Type B pancreatic cell (in vitro differentiated cells): ENCODE data around the gene SRP19. TPM values are rescaled to one million over a fixed set of nuclear protein-coding genes. Genes with fewer than 3 reads are reported as not detected.

Source experiments
- DNase-seq: peaks from one replicate; pipeline ENCODE4 v3.0.0; 2021; ENCODE audit warnings: mixed read lengths; ENCODE audit not compliant: unreplicated experiment; ENCODE audit errors: extremely low spot score
- H3K27ac Mint-ChIP-seq: 2 replicates; pipeline ENCODE4 v1.8.0; 2021; ENCODE audit warnings: mild to moderate bottlenecking, mixed read lengths
- H3K27me3 Mint-ChIP-seq: 2 replicates; pipeline ENCODE4 v1.8.0; 2021; ENCODE audit warnings: mixed read lengths
- H3K36me3 Mint-ChIP-seq: 2 replicates; pipeline ENCODE4 v1.8.0; 2021; ENCODE audit warnings: mixed read lengths
- H3K4me1 Mint-ChIP-seq: one replicate; pipeline ENCODE4 v1.8.0; 2021; ENCODE audit warnings: mixed read lengths; ENCODE audit not compliant: unreplicated experiment
- H3K4me3 Mint-ChIP-seq: 2 replicates; pipeline ENCODE4 v1.8.0; 2021; ENCODE audit warnings: mild to moderate bottlenecking, mixed read lengths
- H3K9me3 Mint-ChIP-seq: 2 replicates; pipeline ENCODE4 v1.8.0; 2021; ENCODE audit warnings: mixed read lengths
- CTCF ChIP-seq: fragments of 200-600 bp; sonication (generic); conservative IDR thresholded peaks from 2 replicates; pipeline ENCODE4 v1.5.0; 2021; ENCODE audit warnings: antibody characterized with exemption, mild to moderate bottlenecking
- total RNA-seq: library from RNA; stranded (reverse); gene quantifications from 2 replicates; pipeline ENCODE4 v1.2.1, GENCODE V29; 2021; ENCODE audit warnings: low replicate concordance

SRP19 gene
- total RNA-seq, 1 donor from 2014 or later = 45.4 TPM

- Mint-ChIP-seq H3K27me3 (no peaks in the 10 kb centered on the region), H3K4me3 (no peak overlapping the region), H3K9me3 (peaks cover 5% of the 10 kb centered on the region), H3K27ac (no peak overlapping the region), H3K4me1 (peaks cover 3% of the 10 kb centered on the region), H3K36me3 (peaks cover 20% of the 10 kb centered on the region)
- TF ChIP-seq CTCF = no peak
- DNase-seq = no peak
Measured at GRCh38 chr5:112846556-112846955, 14.5 kb upstream of the SRP19 start.

GRCh38 chr5:112847306-112847705 lies 13.8 kb upstream of the SRP19 start:
- H3K27me3 Mint-ChIP-seq = no peaks in the 10 kb centered on the region
- H3K9me3 Mint-ChIP-seq = peaks cover 4% of the 10 kb centered on the region
- peaks cover 3% of the 10 kb centered on the region for H3K4me1 Mint-ChIP-seq
- H3K36me3 Mint-ChIP-seq = peaks cover 13% of the 10 kb centered on the region
- no peak overlapping the region for H3K4me3 Mint-ChIP-seq
- H3K27ac Mint-ChIP-seq = no peak overlapping the region
- DNase-seq = no peak
- TF ChIP-seq CTCF = no peak

GRCh38 chr5:112848116-112848811 lies 12.8 kb upstream of the SRP19 start:
- DNase-seq = no peak
- peaks cover 3% of the 10 kb centered on the region for H3K4me1 Mint-ChIP-seq
- peak; percentile 81 for TF ChIP-seq CTCF
- peaks cover 3% of the 10 kb centered on the region for H3K27me3 Mint-ChIP-seq
- peak overlapping the region; percentile 24 for H3K27ac Mint-ChIP-seq
- no peaks in the 10 kb centered on the region for H3K9me3 Mint-ChIP-seq
- peak overlapping the region; percentile 11 for H3K4me3 Mint-ChIP-seq
- H3K36me3 Mint-ChIP-seq = peaks cover 6% of the 10 kb centered on the region

GRCh38 chr5:112849912-112850311 lies 11.2 kb upstream of the SRP19 start:
- Mint-ChIP-seq H3K4me3 (no peak overlapping the region), H3K4me1 (peaks cover 3% of the 10 kb centered on the region), H3K27ac (no peak overlapping the region), H3K36me3 (no peaks in the 10 kb centered on the region), H3K9me3 (no peaks in the 10 kb centered on the region), H3K27me3 (peaks cover 9% of the 10 kb centered on the region)
- no peak for DNase-seq
- no peak for TF ChIP-seq CTCF

GRCh38 chr5:112854651-112855050 lies 6.4 kb upstream of the SRP19 start:
- DNase-seq = no peak
- no peak overlapping the region for H3K4me3 Mint-ChIP-seq
- H3K36me3 Mint-ChIP-seq = no peaks in the 10 kb centered on the region
- H3K4me1 Mint-ChIP-seq = no peaks in the 10 kb centered on the region
- peaks cover 29% of the 10 kb centered on the region for H3K27me3 Mint-ChIP-seq
- TF ChIP-seq CTCF = no peak
- H3K9me3 Mint-ChIP-seq = no peaks in the 10 kb centered on the region
- no peak overlapping the region for H3K27ac Mint-ChIP-seq
